HCT116 (cell line): ENCODE measurements around the gene ELOVL4. TPM values are rescaled to one million over a fixed set of nuclear protein-coding genes. Genes with fewer than 3 reads are reported as not detected.

Experiments used
- ATAC-seq: fragments of 200-7000 bp; cut with Tn5 transposase; 2 replicates; pipeline ENCODE4 v1.9.1; 2020; ENCODE audit warnings: mild to moderate bottlenecking, moderate library complexity
- BruUV-seq: library from RNA; stranded (reverse); fragments of 400-500 nt; replicated peaks from 2 replicates; lab custom pipeline; 2021; lab: Mats Ljungman, UMichigan
- CTCF ChIA-PET: fragments of 300-600 bp; sonication (Branson Sonifier 250); formaldehyde crosslinking; loops from one replicate; lab custom pipeline; 2021; ENCODE audit warnings: antibody characterized with exemption; lab: Charles Lee
- POLR2A ChIA-PET: fragments of 300-600, 350-600 bp; sonication (Branson Sonifier 250); formaldehyde crosslinking; loops from one replicate; lab custom pipeline; 2021; ENCODE audit warnings: antibody characterized with exemption; lab: Charles Lee
- RAD21 ChIA-PET, 2 experiments: fragments of 300-600 bp; sonication (Branson Sonifier 250); formaldehyde crosslinking; loops; one replicate each; lab custom pipeline; 2023; ENCODE audit warnings: low total read pairs in 2 of 2; ENCODE audit not compliant: uncharacterized antibody in 2 of 2, unreplicated experiment in 2 of 2, low non-redundant PET in 1 of 2; lab: Charles Lee
- DNase-seq: peaks from one replicate; pipeline ENCODE4 v3.0.0-alpha.2; 2010; ENCODE audit warnings: low read depth, low spot score
- H2AFZ ChIP-seq: fragments of 200-600 bp; shearing (Covaris generic), sonication (generic); 2 replicates; pipeline ENCODE4 v1.6.1; 2017; ENCODE audit warnings: low read depth, mixed run types, mixed read lengths, antibody characterized with exemption, low read length; ENCODE audit not compliant: poor library complexity, severe bottlenecking
- H3K27ac ChIP-seq: 2 replicates; pipeline ENCODE4 v1.5.1; 2012; ENCODE audit warnings: low read depth, low read length
- H3K27me3 ChIP-seq: fragments of 200-600 bp; sonication (generic); 2 replicates; pipeline ENCODE4 v1.6.1; 2016; ENCODE audit warnings: mixed run types, low read length, mixed read lengths; ENCODE audit not compliant: insufficient read depth
- H3K36me3 ChIP-seq, 2 experiments: fragments of 200-500 bp in 1 of 2; fragments of 200-600 bp in 1 of 2; sonication (Bioruptor generic) in 1 of 2; sonication (generic) in 1 of 2; 2 replicates each; pipeline versions ENCODE4 v1.5.1 to v1.6.1; 2014 to 2016; ENCODE audit warnings: low read length in 2 of 2, inconsistent platforms in 1 of 2, mixed read lengths in 1 of 2, mixed run types in 1 of 2; ENCODE audit not compliant: insufficient read depth in 2 of 2, control insufficient read depth in 1 of 2
- H3K4me1 ChIP-seq, 2 experiments: fragments of 200-600 bp in 1 of 2; sonication (generic) in 1 of 2; 2 replicates each; pipeline versions ENCODE4 v1.5.1 to v1.6.1; 2012 to 2017; ENCODE audit warnings: low read length in 2 of 2, inconsistent platforms in 1 of 2, mild to moderate bottlenecking in 1 of 2, mixed read lengths in 1 of 2, mixed run types in 1 of 2, moderate library complexity in 1 of 2; ENCODE audit not compliant: insufficient read depth in 2 of 2, control insufficient read depth in 1 of 2
- H3K4me2 ChIP-seq: fragments of 200-600 bp; sonication (generic); 2 replicates; pipeline ENCODE4 v1.6.1; 2017; ENCODE audit warnings: mixed run types, low read length, mixed read lengths
- H3K4me3 ChIP-seq, 2 experiments: fragments of 200-600 bp in 1 of 2; sonication (generic) in 1 of 2; replicated peaks in 1 of 2; 2 replicates each; pipeline ENCODE4 v1.5.1; 2011 to 2016; ENCODE audit warnings: low read length in 2 of 2, control low read depth in 1 of 2, low read depth in 1 of 2, mild to moderate bottlenecking in 1 of 2, mixed read lengths in 1 of 2, mixed run types in 1 of 2
- H3K79me2 ChIP-seq: fragments of 200-600 bp; sonication (generic); 2 replicates; pipeline ENCODE4 v1.6.1; 2017; ENCODE audit warnings: mild to moderate bottlenecking, mixed run types, low read length, moderate library complexity, mixed read lengths; ENCODE audit not compliant: insufficient read depth
- H3K9ac ChIP-seq: fragments of 200-600 bp; sonication (generic); 2 replicates; pipeline ENCODE4 v1.6.1; 2016; ENCODE audit warnings: low read length, mixed read lengths
- H3K9me2 ChIP-seq: fragments of 200-600 bp; sonication (generic), shearing (Covaris generic); 2 replicates; pipeline ENCODE4 v1.6.1; 2017; ENCODE audit warnings: mixed run types, mild to moderate bottlenecking, moderate library complexity; ENCODE audit not compliant: insufficient read depth
- H3K9me3 ChIP-seq, 2 experiments: fragments of 200-500 bp in 1 of 2; fragments of 200-600 bp in 1 of 2; sonication (Bioruptor generic) in 1 of 2; sonication (generic) in 1 of 2; 2 replicates each; pipeline ENCODE4 v1.6.1; 2014 to 2017; ENCODE audit warnings: low read length in 2 of 2, mixed read lengths in 2 of 2, inconsistent platforms in 1 of 2, low read depth in 1 of 2, mild to moderate bottlenecking in 1 of 2, mixed run types in 1 of 2, moderate library complexity in 1 of 2; ENCODE audit not compliant: control insufficient read depth in 1 of 2, insufficient read depth in 1 of 2
- H4K20me1 ChIP-seq: fragments of 200-600 bp; sonication (generic), shearing (Covaris generic); 2 replicates; pipeline ENCODE4 v1.6.1; 2017; ENCODE audit warnings: mixed run types, mild to moderate bottlenecking, moderate library complexity; ENCODE audit not compliant: insufficient read depth
- ATF3 ChIP-seq: IDR thresholded peaks from 2 replicates; pipeline ENCODE4 v1.6.1; 2012
- CEBPB ChIP-seq: IDR thresholded peaks from 2 replicates; pipeline ENCODE4 v1.6.1; 2012; ENCODE audit warnings: low read depth
- EGR1 ChIP-seq: IDR thresholded peaks from 2 replicates; pipeline ENCODE4 v1.6.1; 2012; ENCODE audit warnings: low read depth
- ELF1 ChIP-seq: IDR thresholded peaks from 2 replicates; pipeline ENCODE4 v1.6.1; 2012; ENCODE audit warnings: low read depth, borderline replicate concordance
- EZH2 ChIP-seq: fragments of 200-600 bp; sonication (generic); IDR thresholded peaks from 2 replicates; pipeline ENCODE4 v1.6.1; 2017; ENCODE audit warnings: antibody characterized with exemption, mixed run types
- EZH2phosphoT487 ChIP-seq: fragments of 200-600 bp; IDR thresholded peaks from 2 replicates; pipeline ENCODE4 v1.6.1; 2018; ENCODE audit warnings: antibody characterized with exemption, borderline replicate concordance
- FOSL1 ChIP-seq: IDR thresholded peaks from 2 replicates; pipeline ENCODE4 v1.6.1; 2012; ENCODE audit warnings: low read depth
- JUND ChIP-seq: IDR thresholded peaks from 2 replicates; pipeline ENCODE4 v1.6.1; 2012
- MAX ChIP-seq: IDR thresholded peaks from 2 replicates; pipeline ENCODE4 v1.6.1; 2012
- POLR2A ChIP-seq: IDR thresholded peaks from 2 replicates; pipeline ENCODE4 v1.7.0; 2011; ENCODE audit warnings: borderline replicate concordance; ENCODE audit not compliant: insufficient read depth, insufficient read length; ENCODE audit errors: extremely low read depth
- RAD21 ChIP-seq: IDR thresholded peaks from 2 replicates; pipeline ENCODE4 v1.6.1; 2012; ENCODE audit warnings: low read depth, mild to moderate bottlenecking
- SIN3A ChIP-seq: IDR thresholded peaks from 2 replicates; pipeline ENCODE4 v1.6.1; 2012; ENCODE audit warnings: low read depth
- SP1 ChIP-seq: IDR thresholded peaks from 2 replicates; pipeline ENCODE4 v1.6.1; 2012; ENCODE audit warnings: low read depth
- SRF ChIP-seq: IDR thresholded peaks from 2 replicates; pipeline ENCODE4 v1.6.1; 2012; ENCODE audit warnings: low read depth
- YY1 ChIP-seq: IDR thresholded peaks from 2 replicates; pipeline ENCODE4 v1.6.1; 2011; ENCODE audit warnings: low read length, low read depth, moderate library complexity, mild to moderate bottlenecking; ENCODE audit not compliant: insufficient replicate concordance; ENCODE audit errors: extremely low read depth
- ZBTB33 ChIP-seq: IDR thresholded peaks from 2 replicates; pipeline ENCODE4 v1.6.1; 2011; ENCODE audit warnings: mild to moderate bottlenecking, low read length, moderate library complexity; ENCODE audit not compliant: insufficient replicate concordance; ENCODE audit errors: extremely low read depth
- ZFX ChIP-seq: fragments of 450-650 bp; IDR thresholded peaks from 2 replicates; pipeline ENCODE4 v1.6.1; 2017
- ZNF274 ChIP-seq: fragments of 200-500 bp; sonication (Bioruptor generic); IDR thresholded peaks from 2 replicates; pipeline ENCODE4 v1.6.1; 2014; ENCODE audit warnings: mild to moderate bottlenecking, low read depth, low read length, inconsistent platforms
- intact Hi-C: fragments of 100-400 bp; cut with micrococcal nuclease; formaldehyde crosslinking; loops from 2 replicates; pipeline ENCODE4 v1.10.0; 2022
- total RNA-seq: library from RNA; stranded (reverse); gene quantifications from one replicate; pipeline ENCODE4 v1.2.1, GENCODE V29; 2021; ENCODE audit not compliant: unreplicated experiment
- TF ChIP-seq, protein P1 (sequence below): IDR thresholded peaks from 2 replicates; pipeline ENCODE4 v1.6.1; 2012; ENCODE audit warnings: low read depth
- TF ChIP-seq, protein P2 (sequence below), 3 experiments: fragments of 200-600 bp in 1 of 3; sonication (generic) in 1 of 3; IDR thresholded peaks in 2 of 3; conservative IDR thresholded peaks in 1 of 3; 2 replicates each; pipeline ENCODE4 v1.5.1; 2012 to 2017; ENCODE audit warnings: low read depth in 2 of 3, low read length in 2 of 3, antibody characterized with exemption in 1 of 3, borderline replicate concordance in 1 of 3, control low read depth in 1 of 3, mild to moderate bottlenecking in 1 of 3, mixed read lengths in 1 of 3, mixed run types in 1 of 3, moderate library complexity in 1 of 3; ENCODE audit not compliant: insufficient read depth in 1 of 3

Gene ELOVL4
- total RNA-seq, 1 experiment from 2014 or later: not detected

- POLR2A ChIA-PET: no interaction called here
- Histone ChIP-seq H3K27me3 (no peaks in the 10 kb centered on the region), H3K9ac (peak overlapping the region; percentile 15; the same call in 1 of the 2 replicates), H3K9me2 (no peaks in the 10 kb centered on the region), H3K4me3 (peak overlapping the region in 1 of 2 experiments; percentile 32; a peak in 2 of 4 replicates), H4K20me1 (no peaks in the 10 kb centered on the region), H2AFZ (peak overlapping the region; percentile 98), H3K4me1 (peaks cover 0 to 21% of the 10 kb centered on the region in 2 experiments; a peak in 3 of 4 replicates), H3K36me3 (no peaks in the 10 kb centered on the region), H3K9me3 (no peaks in the 10 kb centered on the region), H3K79me2 (no peaks in the 10 kb centered on the region), H3K4me2 (peak overlapping the region; percentile 68), H3K27ac (no peak overlapping the region)
- ATAC-seq (peak; percentile 98), DNase-seq (peak; percentile 67)
- intact Hi-C loops: loop anchor here (2.0 to 10.0 kb wide), 3 partner anchors 197 to 635 kb away; partner anchors contain the start of gene HMGN3
- CTCF ChIA-PET: interaction anchor here (0.7 to 3.1 kb wide), 16 partner anchors 9 to 619 kb away, joined by 3 to 42 read pairs (median 3); partner anchors contain the start of gene LCA5
- RAD21 ChIA-PET: interaction anchor here in 1 of 2 experiments (0.8 to 1.0 kb wide), 2 partner anchors 91 to 224 kb away, joined by 3 to 4 read pairs; no protein-coding TSS in a partner anchor
- BruUV-seq: no TSS peak
- TF ChIP-seq MAX: peak; percentile 93
- TF ChIP-seq ZFX: peak; percentile 59
- TF ChIP-seq ELF1: peak; percentile 2; the same call in 1 of the 2 replicates
- no peak for TF ChIP-seq JUND
- TF ChIP-seq SIN3A: no peak
- TF ChIP-seq SRF: 0 out of 2 replicates have a peak, but pooled peaks have one; percentile 11
- TF ChIP-seq ZBTB33: no peak
- TF ChIP-seq, protein P1, sequence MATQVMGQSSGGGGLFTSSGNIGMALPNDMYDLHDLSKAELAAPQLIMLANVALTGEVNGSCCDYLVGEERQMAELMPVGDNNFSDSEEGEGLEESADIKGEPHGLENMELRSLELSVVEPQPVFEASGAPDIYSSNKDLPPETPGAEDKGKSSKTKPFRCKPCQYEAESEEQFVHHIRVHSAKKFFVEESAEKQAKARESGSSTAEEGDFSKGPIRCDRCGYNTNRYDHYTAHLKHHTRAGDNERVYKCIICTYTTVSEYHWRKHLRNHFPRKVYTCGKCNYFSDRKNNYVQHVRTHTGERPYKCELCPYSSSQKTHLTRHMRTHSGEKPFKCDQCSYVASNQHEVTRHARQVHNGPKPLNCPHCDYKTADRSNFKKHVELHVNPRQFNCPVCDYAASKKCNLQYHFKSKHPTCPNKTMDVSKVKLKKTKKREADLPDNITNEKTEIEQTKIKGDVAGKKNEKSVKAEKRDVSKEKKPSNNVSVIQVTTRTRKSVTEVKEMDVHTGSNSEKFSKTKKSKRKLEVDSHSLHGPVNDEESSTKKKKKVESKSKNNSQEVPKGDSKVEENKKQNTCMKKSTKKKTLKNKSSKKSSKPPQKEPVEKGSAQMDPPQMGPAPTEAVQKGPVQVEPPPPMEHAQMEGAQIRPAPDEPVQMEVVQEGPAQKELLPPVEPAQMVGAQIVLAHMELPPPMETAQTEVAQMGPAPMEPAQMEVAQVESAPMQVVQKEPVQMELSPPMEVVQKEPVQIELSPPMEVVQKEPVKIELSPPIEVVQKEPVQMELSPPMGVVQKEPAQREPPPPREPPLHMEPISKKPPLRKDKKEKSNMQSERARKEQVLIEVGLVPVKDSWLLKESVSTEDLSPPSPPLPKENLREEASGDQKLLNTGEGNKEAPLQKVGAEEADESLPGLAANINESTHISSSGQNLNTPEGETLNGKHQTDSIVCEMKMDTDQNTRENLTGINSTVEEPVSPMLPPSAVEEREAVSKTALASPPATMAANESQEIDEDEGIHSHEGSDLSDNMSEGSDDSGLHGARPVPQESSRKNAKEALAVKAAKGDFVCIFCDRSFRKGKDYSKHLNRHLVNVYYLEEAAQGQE: no peak
- TF ChIP-seq EGR1: no peak
- no peak for TF ChIP-seq EZH2phosphoT487
- TF ChIP-seq, protein P2, sequence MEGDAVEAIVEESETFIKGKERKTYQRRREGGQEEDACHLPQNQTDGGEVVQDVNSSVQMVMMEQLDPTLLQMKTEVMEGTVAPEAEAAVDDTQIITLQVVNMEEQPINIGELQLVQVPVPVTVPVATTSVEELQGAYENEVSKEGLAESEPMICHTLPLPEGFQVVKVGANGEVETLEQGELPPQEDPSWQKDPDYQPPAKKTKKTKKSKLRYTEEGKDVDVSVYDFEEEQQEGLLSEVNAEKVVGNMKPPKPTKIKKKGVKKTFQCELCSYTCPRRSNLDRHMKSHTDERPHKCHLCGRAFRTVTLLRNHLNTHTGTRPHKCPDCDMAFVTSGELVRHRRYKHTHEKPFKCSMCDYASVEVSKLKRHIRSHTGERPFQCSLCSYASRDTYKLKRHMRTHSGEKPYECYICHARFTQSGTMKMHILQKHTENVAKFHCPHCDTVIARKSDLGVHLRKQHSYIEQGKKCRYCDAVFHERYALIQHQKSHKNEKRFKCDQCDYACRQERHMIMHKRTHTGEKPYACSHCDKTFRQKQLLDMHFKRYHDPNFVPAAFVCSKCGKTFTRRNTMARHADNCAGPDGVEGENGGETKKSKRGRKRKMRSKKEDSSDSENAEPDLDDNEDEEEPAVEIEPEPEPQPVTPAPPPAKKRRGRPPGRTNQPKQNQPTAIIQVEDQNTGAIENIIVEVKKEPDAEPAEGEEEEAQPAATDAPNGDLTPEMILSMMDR (IDR thresholded peaks at IDR 0.05 in 2 of 3, conservative IDR thresholded peaks at IDR 0.05 in 1 of 3; ENCODE audit: borderline replicate concordance in 1 of 3, insufficient read depth in 1 of 3, low read depth in 2 of 3, low read length in 2 of 3): peak; percentile 52 to 86 (median 82)
- TF ChIP-seq ATF3: no peak
- TF ChIP-seq YY1: no peak
- no peak for TF ChIP-seq EZH2
- no peak for TF ChIP-seq FOSL1
- TF ChIP-seq ZNF274: no peak
- TF ChIP-seq POLR2A: no peak
- TF ChIP-seq SP1: no peak
- no peak for TF ChIP-seq CEBPB
- TF ChIP-seq RAD21: peak; percentile 65
Measured at GRCh38 chr6:79869600-79870084, 77.7 kb downstream of the ELOVL4 start.
